OCI-LY7 (cell line): Measurements from ENCODE around the gene LAMTOR4.

ENCODE experiments used
- CTCF ChIP-seq: fragments of 200-600 bp; sonication (generic); conservative IDR thresholded peaks from 2 replicates; pipeline ENCODE4 v1.5.1; 2014; ENCODE audit warnings: mild to moderate bottlenecking, antibody characterized with exemption, low read length, moderate library complexity, mixed read lengths
- EZH2phosphoT487 ChIP-seq: fragments of 200-600 bp; sonication (generic); IDR thresholded peaks from 2 replicates; pipeline ENCODE4 v1.6.1; 2018; ENCODE audit warnings: low read depth, borderline replicate concordance, mild to moderate bottlenecking, mixed run types, antibody characterized with exemption, low read length, moderate library complexity, mixed read lengths

DNA sequence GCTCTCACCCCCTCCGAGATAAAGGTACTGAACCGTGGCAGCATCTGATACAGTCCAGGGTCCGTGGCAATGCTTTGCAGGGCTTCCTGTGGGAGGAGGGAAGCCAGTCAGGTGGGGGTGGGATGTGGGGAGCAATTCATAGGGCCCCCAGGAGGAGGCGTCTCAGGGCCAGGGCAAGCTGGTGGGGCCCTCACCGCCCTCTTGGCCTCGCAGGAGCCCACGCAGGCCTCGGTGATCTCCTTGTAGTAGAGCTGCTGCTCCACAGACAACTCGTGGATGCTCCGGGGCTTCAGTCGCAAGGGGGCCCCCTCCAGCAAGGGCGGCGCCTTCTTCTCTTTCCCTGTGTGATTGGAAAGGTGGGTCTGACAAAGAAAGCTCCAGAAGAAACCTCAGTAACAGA lies 36.8 kb upstream of the LAMTOR4 start:
- no peak for TF ChIP-seq CTCF
- TF ChIP-seq EZH2phosphoT487: no peak
